K562 (cell line): ENCODE results near the gene PODN.

Source experiments
- BMI1 ChIP-seq: fragments of 150-350 bp; IDR thresholded peaks from 2 replicates; pipeline ENCODE4 v1.6.1; 2014; ENCODE audit warnings: low read length
- EZH2 ChIP-seq: IDR thresholded peaks from 2 replicates; pipeline ENCODE4 v1.6.1; 2012; ENCODE audit warnings: low read depth, mild to moderate bottlenecking, inconsistent platforms, low read length, borderline replicate concordance
- GABPB1 ChIP-seq: sonication (generic); formaldehyde crosslinking; IDR thresholded peaks from 2 replicates; pipeline ENCODE4 v1.8.0; 2022; ENCODE audit warnings: mild to moderate bottlenecking, missing genetic modification reagents
- RAD51 ChIP-seq: fragments of 450-650 bp; IDR thresholded peaks from 2 replicates; pipeline ENCODE4 v1.7.1; 2016; ENCODE audit warnings: low read depth, mild to moderate bottlenecking, borderline replicate concordance
- RB1 ChIP-seq: fragments of 450-650 bp; IDR thresholded peaks from 2 replicates; pipeline ENCODE4 v1.6.1; 2017; ENCODE audit warnings: low read depth, mild to moderate bottlenecking
- ZFP91 ChIP-seq: sonication (generic); formaldehyde crosslinking; IDR thresholded peaks from 2 replicates; pipeline ENCODE4 v1.8.0; 2022; ENCODE audit warnings: mild to moderate bottlenecking, missing genetic modification reagents
- ZFX ChIP-seq: sonication (generic); formaldehyde crosslinking; IDR thresholded peaks from 2 replicates; pipeline ENCODE4 v1.8.0; 2022; ENCODE audit warnings: mild to moderate bottlenecking, missing genetic modification reagents, moderate library complexity
- ZNF143 ChIP-seq: sonication (generic); formaldehyde crosslinking; IDR thresholded peaks from 2 replicates; pipeline ENCODE4 v1.9.0; 2022; ENCODE audit warnings: mild to moderate bottlenecking, missing genetic modification reagents
- ZNF232 ChIP-seq: sonication (generic); formaldehyde crosslinking; IDR thresholded peaks from 2 replicates; pipeline ENCODE4 v1.8.0; 2022; ENCODE audit warnings: mild to moderate bottlenecking, missing genetic modification reagents
- ZNF707 ChIP-seq: fragments of 250-450 bp; sonication (Bioruptor Pico); conservative IDR thresholded peaks from 2 replicates; pipeline ENCODE4 v1.8.0; 2022; ENCODE audit warnings: inconsistent platforms, mild to moderate bottlenecking, moderate library complexity
- ZNF740 ChIP-seq, 3 experiments: fragments of 200-800 bp in 1 of 3; sonication (Bioruptor generic) in 1 of 3; sonication (generic) in 1 of 3; formaldehyde crosslinking in 1 of 3; IDR thresholded peaks; 2 replicates each; pipeline versions ENCODE4 v1.6.1 to v1.8.0; 2016 to 2022; ENCODE audit warnings: mild to moderate bottlenecking in 2 of 3, missing compliant biosample characterization in 2 of 3, missing genetic modification characterization in 2 of 3, missing genetic modification reagents in 1 of 3

- TF ChIP-seq ZNF143 (CRISPR knock-in tag) (no peak), ZNF232 (CRISPR knock-in tag) (no peak), GABPB1 (no peak), ZFX (CRISPR knock-in tag) (no peak), ZNF707 (CRISPR knock-in tag) (no peak), EZH2 (no peak), RB1 (no peak), BMI1 (no peak), ZNF740 (CRISPR knock-in tag; IDR thresholded peaks at IDR 0.05) (no peak), ZNF740 (tag; IDR thresholded peaks at IDR 0.05) (no peak), RAD51 (no peak), ZFP91 (no peak)
These were observed 58.6 kb downstream of the PODN start for GRCh38 chr1:53120659-53121058.
